Endodermal cell (in vitro differentiated cells): ENCODE data around the gene GPR107. TPM values are rescaled to one million over a fixed set of nuclear protein-coding genes. Genes with fewer than 3 reads are reported as not detected.

ENCODE experiments used
- DNase-seq: peaks from one replicate; pipeline ENCODE4 v3.0.0-alpha.2; 2017
- H3K27ac ChIP-seq: 2 replicates; pipeline ENCODE4 v1.5.1; 2013; ENCODE audit warnings: mild to moderate bottlenecking, low read depth, low read length, moderate library complexity
- H3K27me3 ChIP-seq: 2 replicates; pipeline ENCODE4 v1.6.1; 2013; ENCODE audit warnings: mild to moderate bottlenecking, low read length, moderate library complexity; ENCODE audit not compliant: insufficient read depth, control insufficient read depth, poor library complexity, severe bottlenecking
- H3K36me3 ChIP-seq: 2 replicates; pipeline ENCODE4 v1.7.0; 2013; ENCODE audit warnings: mild to moderate bottlenecking, low read length, moderate library complexity; ENCODE audit not compliant: control insufficient read depth, insufficient read depth
- H3K4me1 ChIP-seq: one replicate; pipeline ENCODE4 v1.7.0; 2013; ENCODE audit warnings: low read length; ENCODE audit not compliant: control insufficient read depth, insufficient read depth
- H3K4me3 ChIP-seq: 2 replicates; pipeline ENCODE4 v1.5.1; 2013; ENCODE audit warnings: mild to moderate bottlenecking, low read length, moderate library complexity
- H3K9ac ChIP-seq: 2 replicates; pipeline ENCODE4 v1.6.1; 2013; ENCODE audit warnings: mild to moderate bottlenecking, low read length, moderate library complexity; ENCODE audit not compliant: poor library complexity, severe bottlenecking; ENCODE audit errors: extremely low read depth
- H3K9me3 ChIP-seq: 2 replicates; pipeline ENCODE4 v1.6.1; 2013; ENCODE audit warnings: mild to moderate bottlenecking, low read length, moderate library complexity; ENCODE audit not compliant: control insufficient read depth
- H3K27ac Mint-ChIP-seq: 2 replicates; pipeline ENCODE4 v1.8.0; 2020; ENCODE audit warnings: mixed read lengths
- H3K27me3 Mint-ChIP-seq: 2 replicates; pipeline ENCODE4 v1.8.0; 2021; ENCODE audit warnings: mild to moderate bottlenecking, mixed read lengths; ENCODE audit not compliant: insufficient read depth
- H3K36me3 Mint-ChIP-seq: 2 replicates; pipeline ENCODE4 v1.8.0; 2020; ENCODE audit warnings: low read depth, mixed read lengths
- H3K4me1 Mint-ChIP-seq: 2 replicates; pipeline ENCODE4 v1.8.0; 2020; ENCODE audit warnings: mixed read lengths
- H3K4me3 Mint-ChIP-seq: 2 replicates; pipeline ENCODE4 v1.8.0; 2020; ENCODE audit warnings: mild to moderate bottlenecking, moderate library complexity, mixed read lengths
- H3K9me3 Mint-ChIP-seq: 2 replicates; pipeline ENCODE4 v1.8.0; 2020; ENCODE audit warnings: mild to moderate bottlenecking, mixed read lengths
- WGBS, 2 experiments: methylation state at CpG; one replicate each; pipeline versions ENCODE4 v1.1.5 to v1.1.7; 2013; ENCODE audit warnings: missing lambda C conversion rate in 2 of 2, mixed read lengths in 1 of 2; ENCODE audit not compliant: insufficient coverage in 1 of 2, insufficient read length in 1 of 2; 5-methylcytosine and 5-hydroxymethylcytosine counted together
- total RNA-seq, 2 donors: library from RNA; stranded (reverse); fragmentation: NEBNext Ultra II Directional in 1 of 2; extraction: Animal tissue kit (Norgen Biotek cat#: 25700) in 1 of 2; gene quantifications; 2 replicates in 1 of 2; 3 replicates in 1 of 2; pipeline ENCODE4 v1.2.1, GENCODE V29; 2021
- TF ChIP-seq, protein P1 (sequence below): fragments of 200-600 bp; sonication (generic); conservative IDR thresholded peaks from 2 replicates; pipeline ENCODE4 v1.5.0; 2021; ENCODE audit warnings: antibody characterized with exemption, mild to moderate bottlenecking

Gene GPR107
- total RNA-seq, 2 donors from 2014 or later: 50.7 to 62.0 TPM

DNA sequence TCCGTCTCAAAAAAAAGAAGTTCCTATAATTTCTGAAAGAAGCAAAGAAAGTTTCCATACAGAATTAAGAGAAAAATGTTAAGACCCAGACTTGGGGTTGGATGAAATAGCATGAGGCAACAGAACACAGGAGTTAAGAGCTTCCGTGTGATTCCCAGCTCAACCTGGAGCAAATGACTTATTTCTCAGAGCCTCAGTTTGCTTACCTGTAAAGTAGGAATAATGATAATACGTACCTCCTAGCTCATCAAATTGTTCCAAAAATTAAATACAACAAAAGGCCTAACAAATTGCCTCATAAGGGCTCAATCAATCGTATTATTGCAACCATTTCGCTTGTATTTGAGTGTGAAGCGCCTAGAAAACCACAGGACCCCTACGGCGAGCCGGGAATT is 600 bp upstream of the GPR107 start:
- H3K4me1 Mint-ChIP-seq: peaks cover 6% of the 10 kb centered on the region
- peak overlapping the region; percentile 88 for H3K4me3 ChIP-seq

DNA sequence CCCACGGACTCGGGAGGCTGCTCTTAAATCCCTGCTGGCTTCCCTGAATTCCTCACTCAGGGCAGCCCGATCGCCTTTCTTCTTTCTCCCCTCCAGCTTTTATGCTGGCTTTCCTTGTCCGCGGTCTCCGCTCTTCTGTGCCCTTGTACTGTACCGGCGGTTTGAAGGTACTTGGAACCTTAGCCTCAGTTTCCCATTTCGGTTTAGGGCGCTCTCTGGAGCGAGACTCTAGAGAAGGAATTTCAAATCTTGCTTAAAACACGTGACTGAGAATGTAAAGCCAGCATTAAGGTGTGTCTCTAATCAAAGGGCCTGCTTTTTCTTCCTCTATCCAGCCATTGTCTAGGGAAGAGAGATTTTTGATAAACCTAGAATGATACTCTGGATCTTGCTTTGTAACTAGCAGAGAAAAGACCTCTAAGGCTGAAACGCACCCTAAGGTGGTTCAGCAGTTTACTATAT is 650 bp downstream of the GPR107 start:
- Mint-ChIP-seq H3K27ac (peak overlapping the region; percentile 96), H3K9me3 (no peaks in the 10 kb centered on the region), H3K36me3 (peaks cover 6% of the 10 kb centered on the region), H3K27me3 (no peaks in the 10 kb centered on the region), H3K4me3 (peak overlapping the region; percentile 93), H3K4me1 (peaks cover 6% of the 10 kb centered on the region)
- H3K4me3 ChIP-seq: peak overlapping the region; percentile 88
- no peak for DNase-seq
- no peaks in the 10 kb centered on the region for H3K27me3 ChIP-seq
- peaks cover 12% of the 10 kb centered on the region for H3K36me3 ChIP-seq
- no peaks in the 10 kb centered on the region for H3K9me3 ChIP-seq
- WGBS, 2 experiments: 10% methylated on average over 11 to 14 of the region's 14 CpGs
- H3K4me1 ChIP-seq: no peaks in the 10 kb centered on the region
- H3K9ac ChIP-seq: peak overlapping the region; percentile 65
- peak overlapping the region; percentile 74 for H3K27ac ChIP-seq
- TF ChIP-seq, protein P1, sequence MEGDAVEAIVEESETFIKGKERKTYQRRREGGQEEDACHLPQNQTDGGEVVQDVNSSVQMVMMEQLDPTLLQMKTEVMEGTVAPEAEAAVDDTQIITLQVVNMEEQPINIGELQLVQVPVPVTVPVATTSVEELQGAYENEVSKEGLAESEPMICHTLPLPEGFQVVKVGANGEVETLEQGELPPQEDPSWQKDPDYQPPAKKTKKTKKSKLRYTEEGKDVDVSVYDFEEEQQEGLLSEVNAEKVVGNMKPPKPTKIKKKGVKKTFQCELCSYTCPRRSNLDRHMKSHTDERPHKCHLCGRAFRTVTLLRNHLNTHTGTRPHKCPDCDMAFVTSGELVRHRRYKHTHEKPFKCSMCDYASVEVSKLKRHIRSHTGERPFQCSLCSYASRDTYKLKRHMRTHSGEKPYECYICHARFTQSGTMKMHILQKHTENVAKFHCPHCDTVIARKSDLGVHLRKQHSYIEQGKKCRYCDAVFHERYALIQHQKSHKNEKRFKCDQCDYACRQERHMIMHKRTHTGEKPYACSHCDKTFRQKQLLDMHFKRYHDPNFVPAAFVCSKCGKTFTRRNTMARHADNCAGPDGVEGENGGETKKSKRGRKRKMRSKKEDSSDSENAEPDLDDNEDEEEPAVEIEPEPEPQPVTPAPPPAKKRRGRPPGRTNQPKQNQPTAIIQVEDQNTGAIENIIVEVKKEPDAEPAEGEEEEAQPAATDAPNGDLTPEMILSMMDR: no peak

More for the DNA sequence above, 600 bp upstream of the GPR107 start:
- no peak for DNase-seq
- Histone ChIP-seq H3K27ac (peak overlapping the region; percentile 74), H3K9me3 (no peaks in the 10 kb centered on the region), H3K27me3 (no peaks in the 10 kb centered on the region), H3K36me3 (peaks cover 3% of the 10 kb centered on the region), H3K4me1 (no peaks in the 10 kb centered on the region), H3K9ac (peak overlapping the region; percentile 65)
- Mint-ChIP-seq H3K36me3 (peaks cover 1% of the 10 kb centered on the region), H3K4me3 (peak overlapping the region; percentile 93), H3K27me3 (no peaks in the 10 kb centered on the region), H3K27ac (peak overlapping the region; percentile 82), H3K9me3 (no peaks in the 10 kb centered on the region)
- WGBS, 2 experiments: 17 to 22% methylated on average over 6 to 9 of the region's 9 CpGs
- TF ChIP-seq, protein P1: no peak

DNA sequence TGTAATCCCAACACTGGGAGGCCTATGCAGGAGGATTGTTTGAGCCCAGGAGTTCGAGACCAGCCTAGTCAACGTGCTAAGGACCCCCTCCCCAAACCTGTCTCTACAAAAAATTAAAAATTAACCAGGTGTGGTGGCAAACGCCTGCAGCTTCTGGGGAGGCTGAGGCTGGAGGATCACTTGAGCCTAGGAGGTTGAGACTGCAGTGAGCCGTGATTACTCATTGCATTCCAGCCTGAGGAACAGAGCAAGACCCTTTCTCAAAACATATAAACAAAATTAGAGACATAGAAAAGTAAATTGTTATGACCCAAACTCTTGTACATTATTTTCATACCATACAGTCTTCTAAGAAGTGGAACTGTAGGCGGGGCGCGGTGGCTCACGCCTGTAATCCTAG is 1.1 kb downstream of the GPR107 start:
- Histone ChIP-seq H3K9ac (peak overlapping the region; percentile 65), H3K27ac (no peak overlapping the region), H3K27me3 (no peaks in the 10 kb centered on the region), H3K4me1 (no peaks in the 10 kb centered on the region), H3K4me3 (peak overlapping the region; percentile 88), H3K9me3 (no peaks in the 10 kb centered on the region), H3K36me3 (peaks cover 12% of the 10 kb centered on the region)
- Mint-ChIP-seq H3K36me3 (peaks cover 6% of the 10 kb centered on the region), H3K27me3 (no peaks in the 10 kb centered on the region), H3K9me3 (no peaks in the 10 kb centered on the region), H3K4me3 (peak overlapping the region; percentile 93), H3K27ac (peak overlapping the region; percentile 96), H3K4me1 (peaks cover 6% of the 10 kb centered on the region)
- TF ChIP-seq, protein P1: no peak
- no peak for DNase-seq
- 95 to 100% methylated on average over 1 to 8 of the region's 8 CpGs for WGBS, 2 experiments
